ENCODE data around the gene DUSP23. TPM values are rescaled to one million over a fixed set of nuclear protein-coding genes. Genes with fewer than 3 reads are reported as not detected.

DUSP23 gene
- total and polyA plus RNA-seq, 10 of the 15 experiments (the other 5 are each of a cell fraction or from before 2014, with no cell fraction given): 1.1 to 6.9 (median 4.1) TPM; not detected in 1

DNA sequence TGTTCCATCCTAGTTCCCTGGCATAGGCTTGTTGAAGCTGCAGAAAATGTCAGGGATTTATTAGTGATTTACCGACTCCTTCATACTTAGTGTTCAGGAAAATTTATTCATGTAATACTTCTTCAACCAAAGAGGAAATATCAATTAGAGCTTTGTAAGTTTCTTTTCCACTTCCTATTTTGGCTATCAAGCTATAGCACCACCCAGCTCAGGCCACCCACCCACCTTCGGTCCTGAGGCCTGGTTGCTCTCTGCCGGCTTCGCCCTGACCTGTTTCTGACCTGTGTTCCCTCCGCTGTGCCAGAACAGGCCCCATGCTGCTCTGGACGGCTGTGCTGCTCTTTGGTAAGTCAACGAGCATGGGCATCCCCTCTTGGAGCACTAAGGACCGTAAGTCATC lies 21.3 kb downstream of the DUSP23 start, which contains the start of gene FCRL6 (continued):
- TF ChIP-seq ZZZ3 (IDR thresholded peaks at IDR 0.05; ENCODE audit: control insufficient read depth, insufficient read length, low read depth) (no peak), NFYA (IDR thresholded peaks at IDR 0.05; ENCODE audit: borderline replicate concordance, low read depth, low read length) (no peak), PKNOX1 (IDR thresholded peaks at IDR 0.05) (no peak)

GRCh38 chr1:159803956-159804689 lies 23.4 kb downstream of the DUSP23 start:
- Histone ChIP-seq H3K4me3 (no peak overlapping the region), H3K4me1 (ENCODE audit: control insufficient read depth, insufficient read depth, low read length) (peaks cover 9% of the 10 kb centered on the region), H3K79me2 (ENCODE audit: control insufficient read depth, insufficient read depth, low read length) (no peaks in the 10 kb centered on the region), H3K27me3 (replicated peaks in 1 of 2; ENCODE audit: control insufficient read depth in 2 of 2, insufficient read depth in 2 of 2, low read length in 1 of 2) (peaks cover 0 to 6% of the 10 kb centered on the region in 2 experiments; a peak in 3 of 4 replicates), H3K27ac (ENCODE audit: control insufficient read depth, insufficient read depth) (no peak overlapping the region), H4K20me1 (ENCODE audit: control insufficient read depth, insufficient read depth) (no peaks in the 10 kb centered on the region), H2AFZ (ENCODE audit: control insufficient read depth, low read depth, low read length) (no peak overlapping the region), H3K36me3 (ENCODE audit: control insufficient read depth in 2 of 2, insufficient read depth in 2 of 2, low read length in 1 of 2) (no peaks in the 10 kb centered on the region), H3K9ac (ENCODE audit: control insufficient read depth, insufficient read depth, low read length) (no peak overlapping the region), H3K9me3 (replicated peaks; ENCODE audit: control insufficient read depth, insufficient read depth, low read length) (no peaks in the 10 kb centered on the region; the same call in 2 of the 3 replicates), H3K4me2 (ENCODE audit: control insufficient read depth, insufficient read depth) (no peak overlapping the region)
- intact Hi-C loops (cut with micrococcal nuclease; ENCODE audit: unreplicated experiment) (no loop called here), in situ Hi-C loops (cut with MboI) (no loop called here)
- no peak for FAIRE-seq
- BruUV-seq (replicated peaks): no TSS peak
- POLR2A ChIA-PET: interaction anchor here (0.5 kb wide), 1 partner anchor 85 kb away, joined by 3 read pairs; no protein-coding TSS in a partner anchor
- ATAC-seq: no peak
- RAD21 ChIA-PET (ENCODE audit: unreplicated experiment): interaction anchor here (0.6 to 3.3 kb wide), 4 partner anchors 15 to 204 kb away, joined by 3 to 22 read pairs (median 4); no protein-coding TSS in a partner anchor
- SMC1A ChIA-PET (ENCODE audit: uncharacterized antibody, unreplicated experiment): interaction anchor here (0.9 to 11.2 kb wide), 3 partner anchors 13 to 203 kb away, joined by 3 to 289 read pairs (median 4); no protein-coding TSS in a partner anchor
- DNase-seq (ENCODE audit: low read depth, low spot score): no peak
- 37% methylated on average over 7 of the region's 7 CpGs for WGBS (ENCODE audit: insufficient coverage, insufficient replicate concordance, low lambda C conversion rate, missing lambda C conversion rate)
- CTCF ChIA-PET: interaction anchor here (0.8 to 14.4 kb wide), 7 partner anchors 11 to 205 kb away, joined by 3 to 476 read pairs (median 5); partner anchors contain the start of gene SLAMF8
- no peak for TF ChIP-seq NFYA (IDR thresholded peaks at IDR 0.05; ENCODE audit: borderline replicate concordance, low read depth, low read length)
- TF ChIP-seq SIX5 (IDR thresholded peaks at IDR 0.05; ENCODE audit: low read depth, low read length, severe bottlenecking): no peak
- TF ChIP-seq, protein P1, sequence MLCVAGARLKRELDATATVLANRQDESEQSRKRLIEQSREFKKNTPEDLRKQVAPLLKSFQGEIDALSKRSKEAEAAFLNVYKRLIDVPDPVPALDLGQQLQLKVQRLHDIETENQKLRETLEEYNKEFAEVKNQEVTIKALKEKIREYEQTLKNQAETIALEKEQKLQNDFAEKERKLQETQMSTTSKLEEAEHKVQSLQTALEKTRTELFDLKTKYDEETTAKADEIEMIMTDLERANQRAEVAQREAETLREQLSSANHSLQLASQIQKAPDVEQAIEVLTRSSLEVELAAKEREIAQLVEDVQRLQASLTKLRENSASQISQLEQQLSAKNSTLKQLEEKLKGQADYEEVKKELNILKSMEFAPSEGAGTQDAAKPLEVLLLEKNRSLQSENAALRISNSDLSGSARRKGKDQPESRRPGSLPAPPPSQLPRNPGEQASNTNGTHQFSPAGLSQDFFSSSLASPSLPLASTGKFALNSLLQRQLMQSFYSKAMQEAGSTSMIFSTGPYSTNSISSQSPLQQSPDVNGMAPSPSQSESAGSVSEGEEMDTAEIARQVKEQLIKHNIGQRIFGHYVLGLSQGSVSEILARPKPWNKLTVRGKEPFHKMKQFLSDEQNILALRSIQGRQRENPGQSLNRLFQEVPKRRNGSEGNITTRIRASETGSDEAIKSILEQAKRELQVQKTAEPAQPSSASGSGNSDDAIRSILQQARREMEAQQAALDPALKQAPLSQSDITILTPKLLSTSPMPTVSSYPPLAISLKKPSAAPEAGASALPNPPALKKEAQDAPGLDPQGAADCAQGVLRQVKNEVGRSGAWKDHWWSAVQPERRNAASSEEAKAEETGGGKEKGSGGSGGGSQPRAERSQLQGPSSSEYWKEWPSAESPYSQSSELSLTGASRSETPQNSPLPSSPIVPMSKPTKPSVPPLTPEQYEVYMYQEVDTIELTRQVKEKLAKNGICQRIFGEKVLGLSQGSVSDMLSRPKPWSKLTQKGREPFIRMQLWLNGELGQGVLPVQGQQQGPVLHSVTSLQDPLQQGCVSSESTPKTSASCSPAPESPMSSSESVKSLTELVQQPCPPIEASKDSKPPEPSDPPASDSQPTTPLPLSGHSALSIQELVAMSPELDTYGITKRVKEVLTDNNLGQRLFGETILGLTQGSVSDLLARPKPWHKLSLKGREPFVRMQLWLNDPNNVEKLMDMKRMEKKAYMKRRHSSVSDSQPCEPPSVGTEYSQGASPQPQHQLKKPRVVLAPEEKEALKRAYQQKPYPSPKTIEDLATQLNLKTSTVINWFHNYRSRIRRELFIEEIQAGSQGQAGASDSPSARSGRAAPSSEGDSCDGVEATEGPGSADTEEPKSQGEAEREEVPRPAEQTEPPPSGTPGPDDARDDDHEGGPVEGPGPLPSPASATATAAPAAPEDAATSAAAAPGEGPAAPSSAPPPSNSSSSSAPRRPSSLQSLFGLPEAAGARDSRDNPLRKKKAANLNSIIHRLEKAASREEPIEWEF (IDR thresholded peaks at IDR 0.05; ENCODE audit: insufficient replicate concordance, low read depth, low read length): no peak
- TF ChIP-seq, protein P2, sequence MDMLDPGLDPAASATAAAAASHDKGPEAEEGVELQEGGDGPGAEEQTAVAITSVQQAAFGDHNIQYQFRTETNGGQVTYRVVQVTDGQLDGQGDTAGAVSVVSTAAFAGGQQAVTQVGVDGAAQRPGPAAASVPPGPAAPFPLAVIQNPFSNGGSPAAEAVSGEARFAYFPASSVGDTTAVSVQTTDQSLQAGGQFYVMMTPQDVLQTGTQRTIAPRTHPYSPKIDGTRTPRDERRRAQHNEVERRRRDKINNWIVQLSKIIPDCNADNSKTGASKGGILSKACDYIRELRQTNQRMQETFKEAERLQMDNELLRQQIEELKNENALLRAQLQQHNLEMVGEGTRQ (IDR thresholded peaks at IDR 0.05; ENCODE audit: borderline replicate concordance, low read depth, low read length): no peak
- no peak for TF ChIP-seq SREBF2 (IDR thresholded peaks at IDR 0.05; ENCODE audit: low read length)
- TF ChIP-seq JUND (IDR thresholded peaks at IDR 0.05; ENCODE audit: low read depth, low read length): no peak
- TF ChIP-seq CBFB (IDR thresholded peaks at IDR 0.05; ENCODE audit: low read depth): no peak
- no peak for TF ChIP-seq HDAC6 (IDR thresholded peaks at IDR 0.05; ENCODE audit: unreplicated experiment)
- no peak for TF ChIP-seq KAT2A (conservative IDR thresholded peaks at IDR 0.05; ENCODE audit: control insufficient read depth, low read depth, low read length)
- no peak for TF ChIP-seq RBBP5 (conservative IDR thresholded peaks at IDR 0.05)

Measured in GM12878 (cell line).